GM18858 (cell line): ENCODE results near the gene LRFN2.

Experiments
- ATAC-seq: cut with Tn5 transposase; IDR thresholded peaks from one replicate; pipeline ENCODE4 v1.9.1; 2021; ENCODE audit not compliant: unreplicated experiment

The LRFN2 gene

DNA sequence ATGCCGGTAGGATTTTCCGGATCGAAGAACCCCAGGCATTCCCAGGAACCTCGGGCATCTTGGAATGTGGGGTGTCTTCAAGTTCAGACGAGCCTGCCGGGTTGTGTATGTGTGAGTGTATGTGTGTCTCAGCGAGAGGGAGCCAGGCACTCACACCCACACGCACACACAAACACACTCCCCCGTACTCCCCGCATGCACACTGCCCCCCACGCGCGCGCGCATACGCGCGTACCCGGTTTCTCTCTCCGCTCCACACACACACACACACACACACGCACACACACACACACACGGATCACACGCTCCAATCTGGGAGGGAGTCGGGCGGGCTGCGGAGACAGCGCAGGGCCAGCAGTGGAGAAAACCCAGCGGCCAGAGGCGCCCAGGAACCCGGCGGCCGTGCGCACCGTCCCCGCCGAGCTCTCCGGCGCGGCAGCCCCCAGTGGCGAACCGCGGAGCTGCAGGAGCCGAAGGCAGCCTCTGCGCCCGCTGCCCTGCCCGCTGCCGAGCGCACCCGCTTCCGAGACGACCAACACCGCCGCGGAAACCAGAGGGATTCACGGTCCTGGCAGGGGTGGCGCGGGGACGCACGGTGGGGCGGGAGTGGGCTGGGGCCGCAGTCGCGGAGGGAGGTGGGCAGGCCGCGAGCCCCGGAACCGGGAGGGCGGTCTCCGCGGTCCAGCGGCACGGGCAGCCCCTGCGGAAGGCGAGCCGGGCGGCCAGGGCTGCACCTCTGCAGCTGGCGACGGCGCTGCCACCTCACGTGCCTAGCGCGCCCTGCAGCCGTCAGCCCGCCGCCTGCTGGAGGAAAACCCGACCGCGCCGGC is at the start of gene LRFN2:
Gene LRFN2 (minus strand): TSS at position 125 of the 830 bp plus-strand sequence.
- no peak for ATAC-seq

GRCh38 chr6:40634429-40634828 is 47.3 kb upstream of the LRFN2 start:
- ATAC-seq: no peak

GRCh38 chr6:40631744-40632143 is 44.6 kb upstream of the LRFN2 start:
- ATAC-seq: no peak

- no peak for ATAC-seq
These were observed 43.3 kb upstream of the LRFN2 start for GRCh38 chr6:40630488-40630887.

- ATAC-seq: no peak
These were observed 42.9 kb upstream of the LRFN2 start for GRCh38 chr6:40630051-40630450.

GRCh38 chr6:40629463-40629862 is 42.3 kb upstream of the LRFN2 start:
- no peak for ATAC-seq

DNA sequence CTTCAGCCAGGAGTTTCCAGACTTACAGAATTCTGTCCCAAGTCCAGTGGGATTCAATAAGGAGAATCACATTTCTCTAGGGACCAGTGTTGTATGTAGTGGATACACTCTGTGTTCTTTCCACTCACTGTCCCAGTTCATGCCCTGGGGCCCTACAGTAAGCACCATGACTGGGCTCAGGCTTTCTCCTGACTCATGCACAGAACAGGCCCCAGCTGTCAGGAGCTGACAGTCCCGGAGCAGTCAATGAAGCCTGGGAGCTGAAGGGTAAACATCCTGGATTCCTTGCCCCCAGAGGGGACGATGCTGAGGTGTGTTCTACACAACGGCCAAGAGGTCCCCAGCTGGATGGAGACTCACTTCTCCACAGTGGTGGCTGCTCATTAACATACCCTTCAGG is 40.2 kb upstream of the LRFN2 start:
- no peak for ATAC-seq

GRCh38 chr6:40626886-40627285 is 39.7 kb upstream of the LRFN2 start:
- no peak for ATAC-seq

DNA sequence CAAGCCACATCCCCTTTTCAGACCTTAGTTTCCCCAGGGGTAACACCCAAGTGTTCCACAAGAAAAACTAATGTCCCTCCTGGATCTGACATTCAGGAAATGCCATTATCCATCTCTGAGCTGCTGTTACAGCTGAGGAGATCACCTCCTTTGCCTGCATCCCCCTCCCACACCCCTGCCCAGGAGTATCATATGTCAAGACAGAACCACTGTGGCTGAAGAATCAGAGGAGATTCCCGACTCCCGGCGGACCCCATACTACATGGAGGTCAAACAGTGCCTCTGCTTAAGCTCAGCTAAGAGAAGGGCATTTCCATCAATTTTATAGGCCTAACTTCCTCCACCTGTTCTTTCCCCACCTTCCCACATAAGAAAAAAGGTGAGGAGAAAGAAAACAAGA is 36.8 kb upstream of the LRFN2 start:
- ATAC-seq: no peak

GRCh38 chr6:40623178-40623577 is 36.0 kb upstream of the LRFN2 start:
- no peak for ATAC-seq

GRCh38 chr6:40620574-40621240 is 33.5 kb upstream of the LRFN2 start:
- ATAC-seq: no peak

- no peak for ATAC-seq
These were observed 27.5 kb upstream of the LRFN2 start for GRCh38 chr6:40614671-40615070.

- no peak for ATAC-seq
These were observed 24.7 kb upstream of the LRFN2 start for GRCh38 chr6:40611912-40612311.

GRCh38 chr6:40611434-40611833 is 24.3 kb upstream of the LRFN2 start:
- ATAC-seq: no peak

- ATAC-seq: no peak
These were observed 23.1 kb upstream of the LRFN2 start for GRCh38 chr6:40610229-40610628.

DNA sequence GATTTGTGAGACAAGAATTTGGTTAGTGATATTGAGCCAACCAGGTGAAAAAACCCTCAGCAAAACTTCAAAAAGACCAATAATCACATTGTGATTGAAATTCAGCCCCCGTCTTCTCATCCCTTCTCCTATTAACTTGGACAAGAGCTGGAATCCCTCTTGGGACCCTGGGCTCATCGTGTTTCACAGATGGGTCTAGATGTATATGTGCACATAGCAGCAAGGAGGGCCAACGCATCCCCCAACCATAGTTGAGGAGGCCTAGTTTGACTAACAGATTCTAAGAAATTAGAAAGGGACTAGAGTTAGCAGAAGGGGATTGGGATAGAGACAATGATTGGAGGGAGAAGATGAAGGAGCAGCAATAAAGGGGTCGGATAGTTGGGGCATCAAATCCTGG is 19.8 kb upstream of the LRFN2 start:
- ATAC-seq: no peak

DNA sequence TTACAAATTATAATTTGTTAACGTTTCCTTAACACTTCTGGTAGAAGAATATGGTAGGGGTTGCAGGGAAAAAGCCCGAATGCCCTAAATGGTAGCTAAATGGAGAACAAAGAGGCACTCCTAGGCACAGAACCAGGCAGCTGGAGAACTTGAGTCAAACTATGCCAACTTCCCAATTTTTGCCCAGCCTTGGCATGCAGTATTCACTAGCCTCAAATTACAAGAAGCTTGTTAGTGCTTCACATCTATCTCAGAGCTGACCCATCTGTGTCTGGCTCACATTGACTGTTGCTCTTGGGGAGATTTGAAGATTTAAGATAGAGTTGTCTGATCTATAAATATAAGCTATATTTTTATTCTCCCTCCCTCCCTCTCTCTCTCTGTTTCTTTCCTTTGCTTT is 19.4 kb upstream of the LRFN2 start:
- ATAC-seq: no peak

GRCh38 chr6:40604082-40604481 is 16.9 kb upstream of the LRFN2 start:
- no peak for ATAC-seq

DNA sequence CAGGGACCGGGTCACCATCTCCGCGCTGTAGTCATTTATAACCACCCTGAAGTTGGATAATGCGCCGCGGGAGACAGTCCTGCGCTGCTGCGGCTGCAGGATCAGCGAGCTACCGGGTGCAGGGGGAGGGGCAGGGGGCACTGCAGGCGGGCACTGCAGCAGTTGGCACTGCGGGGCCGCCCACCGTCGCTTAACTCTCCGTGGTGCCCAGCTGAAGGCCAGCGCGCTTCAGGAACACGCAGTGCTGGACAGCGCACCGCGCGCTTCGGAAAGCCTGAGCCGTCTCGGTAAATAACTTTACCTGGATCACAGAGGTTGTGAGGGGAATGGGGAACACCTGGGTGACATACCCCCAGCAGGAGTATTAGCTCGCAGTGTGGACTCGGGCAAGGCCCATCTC is 12.4 kb upstream of the LRFN2 start:
- no peak for ATAC-seq

- no peak for ATAC-seq
These were observed 11.4 kb upstream of the LRFN2 start for GRCh38 chr6:40598516-40598915.

- no peak for ATAC-seq
These were observed 10.1 kb upstream of the LRFN2 start for GRCh38 chr6:40597301-40597700.

GRCh38 chr6:40588480-40588879 is 1.3 kb upstream of the LRFN2 start:
- ATAC-seq: no peak

GRCh38 chr6:40588070-40588384 is 863 bp upstream of the LRFN2 start:
- ATAC-seq: no peak
